Measurements from ENCODE around the gene WDR47.

The WDR47 gene

DNA sequence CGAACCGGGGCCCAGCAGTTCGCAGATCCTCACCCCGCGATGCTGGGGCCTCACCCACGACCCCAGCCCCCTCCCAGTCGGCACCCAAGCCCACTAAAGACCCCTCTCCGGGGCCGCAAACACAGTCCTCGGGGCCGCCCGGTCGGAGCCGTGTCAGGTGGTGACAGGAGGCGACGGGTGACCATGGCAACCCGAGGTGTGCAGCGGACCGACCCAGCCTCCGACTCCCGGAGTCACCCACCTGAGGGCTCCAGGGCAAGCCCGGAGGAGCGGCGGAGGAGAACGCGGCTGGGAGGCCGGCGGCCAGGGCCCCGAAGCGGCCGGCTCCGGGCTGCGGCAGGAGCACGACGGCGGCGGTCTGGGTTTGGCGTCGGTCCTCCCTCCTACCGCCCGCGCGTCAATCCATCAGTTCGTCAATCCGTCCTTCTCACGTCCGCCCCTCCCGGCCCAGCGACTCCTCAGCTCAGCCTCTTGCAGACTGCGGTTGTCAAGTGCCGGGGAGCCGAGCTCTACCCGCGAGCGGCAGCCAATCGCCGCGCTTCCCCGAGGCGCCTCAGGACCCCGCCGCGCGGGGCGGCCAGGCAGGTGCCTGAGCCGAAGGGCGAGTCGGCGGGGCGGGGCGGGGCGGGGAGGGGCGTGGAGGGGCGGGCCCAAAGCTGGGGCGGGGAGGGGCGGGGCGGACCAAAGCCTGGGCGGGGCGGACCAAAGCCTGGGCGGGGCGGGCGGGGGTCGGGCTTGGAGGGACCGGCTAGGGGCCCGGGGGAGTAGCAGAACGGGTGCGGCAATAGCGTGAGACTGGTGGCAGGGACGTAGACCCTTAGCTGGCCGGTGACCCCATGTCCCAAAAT is at the start of gene WDR47:
WDR47 (minus strand) TSS at position 482 of the 848 bp plus-strand sequence. CDS start 18,590 bp downstream, outside the sequence.
- peak; percentile 98 for DNase-seq (ENCODE audit: low spot score)

DNA sequence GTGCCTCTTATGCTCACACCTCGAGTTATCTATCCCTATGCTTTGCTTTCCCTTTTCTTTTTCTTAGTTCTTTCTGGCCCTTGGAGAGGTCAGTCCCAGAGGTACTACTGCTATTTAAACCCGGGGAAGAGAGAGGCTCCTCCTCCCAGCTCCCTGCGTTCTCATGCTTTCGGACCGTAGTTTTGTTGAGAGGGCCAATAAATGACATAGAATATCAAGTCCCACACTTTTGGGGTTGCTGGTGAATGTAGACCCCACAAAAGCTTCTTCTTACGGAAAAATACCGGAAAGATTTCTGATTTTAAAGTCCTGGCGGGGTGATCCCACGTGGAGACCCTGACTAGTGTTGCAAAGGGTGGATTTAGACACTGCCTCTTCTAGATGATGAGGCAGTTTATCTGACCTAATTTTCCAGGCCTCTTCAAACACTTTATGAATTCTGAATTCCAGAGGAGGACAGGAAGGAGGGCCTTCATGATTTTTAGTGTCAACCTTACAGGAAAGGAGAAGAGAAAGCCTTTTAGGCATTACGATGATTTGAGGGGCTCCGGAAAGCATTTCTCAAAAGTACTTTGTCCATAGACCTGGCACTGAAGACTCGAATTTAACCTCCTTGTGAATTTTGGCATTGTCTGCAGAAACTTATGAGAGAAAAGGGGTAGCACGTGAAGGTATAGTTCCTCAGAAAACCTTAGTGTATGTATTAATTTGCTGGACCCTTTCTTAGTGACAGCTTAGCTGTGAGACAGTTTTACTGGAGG is 49.4 kb upstream of the WDR47 start:
- DNase-seq (ENCODE audit: low spot score) = peak; percentile 61

DNA sequence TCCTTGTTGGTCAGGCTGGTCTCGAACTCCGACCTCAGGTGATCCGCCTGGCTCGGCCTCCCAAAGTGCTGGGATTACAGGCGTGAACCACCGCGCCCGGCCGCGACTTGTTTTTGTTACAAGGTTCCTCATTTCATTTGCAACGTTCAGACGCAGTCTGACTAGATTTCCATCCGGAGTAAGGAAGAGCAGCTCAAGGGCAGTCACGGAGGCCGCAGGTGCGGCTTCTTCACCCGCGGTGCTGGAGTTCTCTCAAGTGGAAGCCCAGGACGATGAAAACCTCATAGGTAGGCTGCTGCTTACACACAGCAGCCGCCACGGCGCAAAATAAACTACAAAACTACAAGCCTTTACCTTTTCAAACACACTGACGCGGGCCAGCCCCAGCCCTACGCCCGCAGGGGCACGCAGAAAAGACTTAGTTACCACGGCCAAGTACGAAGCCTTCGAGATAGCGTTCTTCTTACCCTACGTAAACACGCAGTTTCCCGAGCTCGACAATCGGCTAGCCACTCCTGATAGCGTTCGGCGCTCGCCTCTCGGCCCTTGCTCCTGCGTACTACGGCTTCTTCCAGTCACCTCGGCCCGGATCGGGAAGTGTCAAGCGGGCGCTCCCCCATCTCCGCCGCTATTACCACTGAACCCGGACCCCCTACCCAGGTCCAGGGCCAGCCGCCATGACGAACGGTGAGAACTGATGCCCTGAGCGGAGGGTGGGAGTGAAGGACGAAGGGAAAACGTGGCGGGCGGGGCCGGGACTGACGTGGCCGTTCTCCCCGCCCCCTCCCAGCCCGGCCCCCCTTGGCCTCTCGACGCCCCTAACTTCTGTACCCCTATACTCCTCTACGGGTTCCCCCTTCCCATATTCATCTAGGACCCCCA is 48.5 kb upstream of the WDR47 start, which contains the start of gene TMEM167B:
TMEM167B (plus strand) TSS at position 569 of the 882 bp plus-strand sequence; CDS start at position 678, 109 bp downstream.
- peak; percentile 94 for DNase-seq (ENCODE audit: low spot score)

- DNase-seq (ENCODE audit: low spot score) = peak; percentile 78
Observed at GRCh38 chr1:109089242-109090015, 47.5 kb upstream of the WDR47 start.

GRCh38 chr1:109084563-109085517 is 42.9 kb upstream of the WDR47 start:
- peak; percentile 83 for DNase-seq (ENCODE audit: low spot score)

DNA sequence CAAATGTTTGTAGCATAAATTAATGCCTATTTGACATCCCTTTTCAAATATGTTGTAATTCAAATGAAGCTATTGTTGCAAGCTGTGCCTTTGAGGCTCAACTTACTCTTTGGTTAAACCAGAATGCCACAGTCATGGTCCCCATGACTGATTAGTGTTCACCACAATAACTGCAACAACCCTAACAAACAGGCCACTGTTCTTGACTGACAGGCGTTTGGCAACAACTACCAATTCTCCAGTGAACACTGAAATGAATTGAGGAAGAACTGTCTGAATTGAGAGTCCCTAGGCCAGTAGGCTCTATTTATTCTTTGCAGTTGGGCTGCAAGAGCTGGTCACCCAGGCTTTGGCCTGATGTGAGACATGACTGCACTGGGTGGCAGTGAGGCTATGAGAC is 42.0 kb upstream of the WDR47 start:
- DNase-seq (ENCODE audit: low spot score) = no peak

- no peak for DNase-seq (ENCODE audit: low spot score)
Observed at GRCh38 chr1:109083501-109083900, 41.6 kb upstream of the WDR47 start.

DNA sequence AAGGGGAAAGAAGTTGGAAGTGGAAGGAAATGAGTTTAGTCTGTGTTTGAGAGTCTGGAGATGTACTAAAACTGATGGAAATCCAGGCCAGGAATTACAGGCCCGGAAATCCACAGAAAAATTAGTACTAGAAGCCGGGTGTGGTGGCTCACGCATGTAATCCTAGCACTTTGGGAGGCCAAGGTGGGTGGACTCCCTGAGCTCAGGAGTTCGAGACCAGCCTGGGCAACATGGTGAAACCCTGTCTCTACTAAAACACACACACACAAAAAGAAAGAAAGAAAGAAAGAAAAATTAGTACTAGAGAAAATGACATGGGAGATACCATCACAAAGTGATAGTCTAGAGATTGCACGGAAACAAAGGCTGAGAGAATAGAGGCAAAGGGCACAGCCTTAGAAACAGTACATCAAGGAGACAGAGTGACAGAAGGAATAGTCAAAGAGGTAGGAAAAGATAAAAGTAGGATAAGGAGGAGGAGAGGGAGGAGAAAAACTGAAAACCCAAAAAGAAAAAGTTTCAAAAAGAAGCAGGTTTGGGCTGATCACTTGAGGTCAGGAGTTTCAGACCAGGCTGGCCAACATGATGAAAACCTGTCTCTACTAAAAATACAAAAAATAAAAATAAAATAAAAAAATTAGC is 38.7 kb upstream of the WDR47 start:
- no peak for DNase-seq (ENCODE audit: low spot score)

GRCh38 chr1:109079240-109079622 is 37.3 kb upstream of the WDR47 start:
- no peak for DNase-seq (ENCODE audit: low spot score)

DNA sequence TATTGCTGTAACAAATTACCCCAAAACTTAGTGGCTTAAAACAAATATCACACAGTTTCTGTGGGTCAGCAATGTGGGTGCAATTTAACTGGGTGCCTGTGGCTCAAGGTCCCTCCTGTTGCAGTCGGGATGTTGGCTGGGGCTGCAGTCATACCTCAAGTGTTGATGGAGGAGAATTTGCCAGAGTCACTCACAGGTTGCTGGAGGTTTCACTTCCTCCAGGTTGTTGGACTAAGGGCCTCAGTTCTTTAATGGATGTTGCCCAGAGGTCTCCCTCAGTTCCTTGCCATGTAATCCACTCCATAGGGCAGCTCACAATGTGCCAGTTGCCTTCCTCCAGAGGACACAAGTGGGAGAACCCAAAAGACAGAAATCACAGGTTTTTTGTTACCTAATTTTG is 36.4 kb upstream of the WDR47 start:
- no peak for DNase-seq (ENCODE audit: low spot score)

- peak; percentile 96 for DNase-seq (ENCODE audit: low spot score)
Observed at GRCh38 chr1:109075531-109076490, 33.9 kb upstream of the WDR47 start, which contains the start of gene TAF13. TSS of gene TAF13 (minus strand) at chr1:109076003. CDS start at chr1:109075947, 56 bp downstream.

- no peak for DNase-seq (ENCODE audit: low spot score)
Observed at GRCh38 chr1:109069294-109069693, 27.4 kb upstream of the WDR47 start.

DNA sequence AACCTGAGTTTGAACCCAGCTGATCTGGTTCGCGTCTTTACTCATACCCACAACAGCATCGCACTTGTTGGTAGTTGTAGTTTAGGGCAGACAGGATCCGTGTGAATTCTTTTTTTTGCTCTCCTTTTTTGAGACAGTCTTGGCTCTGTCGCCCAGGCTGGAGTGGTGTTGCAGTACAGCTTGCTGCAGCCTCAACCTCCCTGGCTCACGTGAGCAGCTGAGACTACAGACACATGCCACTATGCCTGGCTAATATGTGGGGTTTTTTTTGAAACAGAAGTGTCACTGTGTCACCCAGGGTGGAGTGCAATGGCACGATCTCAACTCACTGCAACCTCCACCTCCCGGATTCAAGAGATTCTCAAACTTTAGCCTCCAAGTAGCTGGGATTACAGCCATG is 26.0 kb upstream of the WDR47 start:
- DNase-seq (ENCODE audit: low spot score) = no peak

- DNase-seq (ENCODE audit: low spot score) = no peak
Observed at GRCh38 chr1:109065137-109065536, 23.2 kb upstream of the WDR47 start.

GRCh38 chr1:109061183-109061582 is 19.3 kb upstream of the WDR47 start:
- DNase-seq (ENCODE audit: low spot score) = no peak

GRCh38 chr1:109060707-109061106 is 18.8 kb upstream of the WDR47 start:
- no peak for DNase-seq (ENCODE audit: low spot score)

DNA sequence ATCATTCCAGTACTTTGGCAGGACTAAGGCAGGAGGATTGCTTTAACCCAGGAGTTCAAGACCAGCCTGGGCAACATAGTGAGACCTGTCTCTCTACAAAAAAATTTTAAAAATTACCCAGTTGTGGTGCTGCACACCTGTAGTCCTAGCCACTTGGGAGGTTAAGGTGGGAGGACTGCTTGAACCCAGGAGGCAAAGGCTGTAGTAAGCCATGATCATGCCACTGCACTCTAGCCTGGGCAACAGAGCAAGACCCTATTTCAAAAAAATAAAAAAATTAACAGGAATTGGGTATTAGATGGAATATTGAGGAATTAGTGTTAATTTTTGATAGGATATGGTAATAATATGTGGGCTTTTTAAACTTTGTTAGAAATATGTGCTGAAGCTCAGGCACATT is 17.1 kb upstream of the WDR47 start:
- no peak for DNase-seq (ENCODE audit: low spot score)

- DNase-seq (ENCODE audit: low spot score) = no peak
Observed at GRCh38 chr1:109056064-109056463, 14.2 kb upstream of the WDR47 start.
